ENCODE results near the gene VAV3. TPM values are rescaled to one million over a fixed set of nuclear protein-coding genes. Genes with fewer than 3 reads are reported as not detected.

VAV3 gene
- polyA plus RNA-seq, 3 donors: 2.2 to 10.2 (median 6.6) TPM

DNA sequence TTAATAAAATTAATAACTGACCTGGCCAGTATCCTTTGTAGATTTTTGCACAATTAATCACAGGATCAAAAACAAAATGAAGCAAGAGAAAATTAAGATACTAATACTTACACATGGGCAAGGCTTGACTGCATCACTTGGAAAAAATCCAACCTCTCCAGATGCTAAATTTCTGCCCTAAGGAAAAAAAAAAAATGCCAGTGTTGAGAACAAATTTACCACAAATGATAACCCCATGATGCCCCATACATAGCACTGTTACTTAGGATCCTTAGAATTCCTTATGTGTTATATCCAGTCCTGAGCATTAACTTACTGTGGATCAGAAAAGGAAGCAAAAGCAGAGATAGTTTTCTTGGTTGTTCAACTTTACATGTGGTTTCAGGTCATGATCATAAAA, 347.5 kb downstream of the VAV3 start:
- no peak overlapping the region for H3K27ac ChIP-seq (ENCODE audit: low read depth, low read length)

DNA sequence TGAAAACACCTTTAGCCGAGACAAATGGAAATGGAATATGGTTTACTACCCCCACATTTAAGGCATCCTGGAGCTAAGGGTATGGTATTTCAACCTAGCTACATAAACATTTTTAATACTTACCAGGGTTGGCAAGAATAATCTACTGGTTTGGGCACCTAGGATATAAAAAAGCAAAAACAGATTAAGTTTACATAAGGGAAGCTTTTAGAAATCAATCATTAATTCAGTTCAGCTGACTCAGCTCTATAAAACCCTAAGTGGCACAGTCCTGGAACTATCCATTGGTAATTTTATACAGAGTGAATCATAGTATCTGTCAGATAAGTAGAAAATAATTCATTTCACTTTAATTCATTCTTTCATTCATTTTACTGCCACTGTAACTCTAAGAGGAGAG, 355.2 kb downstream of the VAV3 start:
- 82 to 88% (median 87%) methylated on average over 1 of the region's 1 CpG for WGBS, 3 donors
- no peak overlapping the region for H3K27ac ChIP-seq (ENCODE audit: low read depth, low read length)

DNA sequence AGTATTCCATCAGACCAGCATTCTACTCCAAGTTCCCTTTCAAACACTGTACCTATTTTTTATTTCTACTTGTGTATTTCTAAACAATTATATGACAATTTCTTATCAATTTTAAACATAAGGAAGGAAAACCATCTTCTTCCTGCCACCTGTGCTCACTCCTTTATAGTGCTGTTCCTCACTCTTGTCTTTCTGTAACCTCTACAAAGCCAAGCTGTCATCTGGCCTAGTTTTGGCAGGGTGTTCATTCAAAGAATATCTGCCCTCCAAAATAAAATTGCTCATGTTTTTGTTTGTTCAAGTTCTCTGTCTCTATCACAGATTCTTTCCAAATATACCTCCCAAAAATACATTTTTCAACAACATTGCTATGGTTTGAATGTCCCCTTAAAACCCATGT, 360.2 kb downstream of the VAV3 start:
- H3K27ac ChIP-seq (ENCODE audit: low read depth, low read length): no peak overlapping the region

DNA sequence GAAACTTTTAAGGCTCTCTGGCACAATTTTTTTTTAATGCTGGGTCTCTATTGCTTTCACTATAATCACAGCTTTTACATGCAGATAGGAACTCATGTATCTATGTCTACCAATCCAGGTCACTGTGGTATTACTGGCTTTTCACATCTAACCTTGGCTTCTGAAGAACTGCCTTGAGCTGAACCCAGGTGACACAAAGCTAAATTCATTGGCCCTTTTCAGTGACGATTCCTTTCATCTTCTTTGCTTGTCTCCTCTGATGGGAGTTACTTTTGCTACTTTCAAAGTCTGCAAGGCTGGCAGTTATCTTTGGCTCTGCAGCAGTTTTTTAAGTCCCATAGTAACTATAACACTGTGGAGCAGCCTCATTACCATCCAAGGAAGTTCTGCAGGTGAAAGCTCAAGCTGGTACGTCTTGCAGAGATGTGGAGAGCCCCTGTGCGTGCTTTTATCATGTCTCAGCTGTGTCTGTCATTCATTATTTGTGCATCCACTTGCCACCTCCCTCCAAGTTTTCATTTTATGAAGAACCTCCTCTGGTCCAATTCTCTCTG, 364.3 kb downstream of the VAV3 start:
- H3K27ac ChIP-seq (ENCODE audit: low read depth, low read length): no peak overlapping the region
- 55 to 79% (median 71%) methylated on average over 3 of the region's 3 CpGs for WGBS, 3 donors

DNA sequence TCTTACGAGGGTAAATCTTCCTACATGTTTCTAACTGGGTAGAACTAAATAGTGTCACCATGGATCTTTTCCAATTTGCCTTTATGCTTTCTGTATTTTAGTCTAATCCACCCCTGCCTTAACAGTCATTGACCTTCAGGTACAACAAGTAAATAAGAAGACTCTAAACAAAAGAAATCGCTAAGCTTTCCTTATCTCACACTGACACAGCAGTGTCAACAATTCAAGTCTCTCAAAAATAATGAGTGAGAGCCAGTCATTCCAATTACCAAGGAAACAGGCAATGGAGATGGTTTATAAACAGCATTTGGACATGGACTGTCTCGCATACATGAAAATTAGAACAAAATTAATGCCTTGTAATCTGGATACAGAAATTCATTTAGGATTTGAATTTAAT, 365.8 kb downstream of the VAV3 start:
- WGBS, 3 donors: 56 to 80% (median 79%) methylated on average over 3 of the region's 3 CpGs
- no peak overlapping the region for H3K27ac ChIP-seq (ENCODE audit: low read depth, low read length)

DNA sequence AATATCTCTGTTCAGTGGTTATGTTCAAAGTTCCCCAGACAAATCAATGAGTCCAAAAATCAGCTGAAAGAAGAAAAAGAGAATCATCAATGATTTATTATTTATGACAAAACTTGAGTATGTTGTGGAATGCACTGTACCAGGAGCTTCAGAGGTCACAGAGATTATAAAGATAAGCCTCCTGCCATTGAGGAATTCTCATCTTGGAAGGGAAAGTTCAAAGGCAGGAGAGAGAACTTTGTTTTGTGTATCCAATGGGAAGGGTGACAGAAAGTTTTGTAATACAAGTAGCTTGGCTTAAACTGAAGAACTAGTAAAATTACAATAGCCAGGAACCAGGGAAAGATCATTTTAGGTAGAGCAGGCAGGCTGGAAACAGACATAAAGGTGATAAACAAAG, 367.7 kb downstream of the VAV3 start:
- H3K27ac ChIP-seq (ENCODE audit: low read depth, low read length): no peak overlapping the region

DNA sequence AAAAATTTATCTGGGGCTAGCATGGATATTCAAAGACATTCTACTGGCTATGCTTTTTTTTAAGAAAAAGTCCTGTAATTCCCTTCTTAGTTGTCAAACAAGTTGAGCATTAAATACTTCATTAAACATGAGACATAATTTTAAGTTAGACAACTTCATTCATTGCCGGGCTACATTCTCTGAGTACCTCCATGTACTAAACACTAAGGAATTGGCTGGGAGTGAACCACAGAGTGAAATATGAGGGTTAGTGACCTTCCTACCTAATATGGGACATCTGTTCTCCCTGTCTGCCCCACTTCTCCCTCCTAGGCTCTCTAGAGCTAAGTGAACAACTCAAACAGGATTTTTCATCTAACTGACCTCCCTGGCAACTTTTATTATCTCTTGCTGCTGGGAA, 370.4 kb downstream of the VAV3 start:
- 86 to 97% (median 86%) methylated on average over 1 of the region's 1 CpG for WGBS, 3 donors

DNA sequence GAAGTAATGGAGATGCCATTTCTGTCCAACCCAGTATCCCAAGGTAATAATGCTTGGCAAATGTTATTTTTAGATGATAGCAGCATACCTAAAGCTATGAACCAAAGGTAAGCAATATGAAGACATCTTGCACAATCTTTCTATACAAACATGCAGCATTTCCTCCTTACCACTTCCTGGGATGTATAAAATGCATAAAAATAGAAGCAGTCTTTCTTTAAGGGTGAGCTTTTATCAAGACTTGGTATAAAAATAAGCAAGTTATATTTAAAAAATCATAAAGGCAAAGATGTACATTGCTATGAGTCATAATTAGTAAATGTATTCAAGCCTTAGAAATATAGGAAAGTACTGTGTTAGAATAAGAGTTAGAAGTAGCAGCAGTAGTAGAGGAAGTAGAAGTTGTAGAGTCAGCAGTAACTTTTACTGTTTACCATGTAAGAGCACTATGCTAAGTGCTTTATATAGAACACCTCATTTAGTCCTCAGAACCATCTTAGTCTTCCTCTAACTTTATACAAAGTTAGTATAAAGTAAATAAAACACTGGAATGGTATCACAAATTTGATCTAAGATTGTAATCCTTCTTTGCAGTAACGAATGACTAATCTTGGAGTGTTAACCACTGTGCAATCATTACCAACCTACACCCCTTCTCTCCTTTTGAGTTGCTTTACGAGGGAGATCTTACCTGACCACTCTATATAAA, 371.3 kb downstream of the VAV3 start:
- no peak overlapping the region for H3K27ac ChIP-seq (ENCODE audit: low read depth, low read length)
- 44 to 79% (median 74%) methylated on average over 2 of the region's 2 CpGs for WGBS, 3 donors

More for the DNA sequence above, 370.4 kb downstream of the VAV3 start:
- H3K27ac ChIP-seq (ENCODE audit: low read depth, low read length): no peak overlapping the region

DNA sequence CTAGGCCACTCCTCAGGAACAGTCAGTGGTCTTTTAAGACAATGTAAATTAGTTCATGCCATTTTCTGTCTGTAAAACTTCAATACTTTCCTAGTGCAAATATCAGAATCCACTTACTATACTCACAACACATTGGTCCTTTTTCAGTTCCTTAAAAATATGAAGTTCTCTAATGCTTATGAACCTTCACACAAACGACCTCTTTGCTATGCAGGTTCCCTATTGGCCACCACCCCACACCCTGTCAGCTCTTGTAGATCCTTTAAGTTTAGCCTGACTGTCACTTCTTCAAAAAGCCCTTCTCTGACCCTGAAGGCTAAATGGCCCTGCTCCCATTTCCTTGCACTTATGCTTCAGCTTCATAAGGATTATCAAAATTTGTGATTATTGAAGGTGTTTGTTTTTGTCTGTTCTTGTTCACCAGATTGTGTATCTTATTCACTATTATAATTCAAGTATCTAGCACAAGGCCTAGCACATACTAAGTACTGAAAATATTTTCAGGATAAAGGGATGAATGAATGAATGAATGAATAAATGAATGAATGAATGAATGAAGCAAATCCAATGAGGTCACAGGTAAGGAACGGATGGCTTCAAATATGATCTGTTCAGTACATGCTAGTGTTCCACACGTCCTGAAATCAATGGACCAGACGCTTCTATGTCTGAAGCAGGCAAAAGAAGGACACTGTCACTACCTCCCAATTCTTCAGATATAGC, 373.9 kb downstream of the VAV3 start:
- no peak overlapping the region for H3K27ac ChIP-seq (ENCODE audit: low read depth, low read length)
- 73 to 84% (median 75%) methylated on average over 4 of the region's 4 CpGs for WGBS, 3 donors

DNA sequence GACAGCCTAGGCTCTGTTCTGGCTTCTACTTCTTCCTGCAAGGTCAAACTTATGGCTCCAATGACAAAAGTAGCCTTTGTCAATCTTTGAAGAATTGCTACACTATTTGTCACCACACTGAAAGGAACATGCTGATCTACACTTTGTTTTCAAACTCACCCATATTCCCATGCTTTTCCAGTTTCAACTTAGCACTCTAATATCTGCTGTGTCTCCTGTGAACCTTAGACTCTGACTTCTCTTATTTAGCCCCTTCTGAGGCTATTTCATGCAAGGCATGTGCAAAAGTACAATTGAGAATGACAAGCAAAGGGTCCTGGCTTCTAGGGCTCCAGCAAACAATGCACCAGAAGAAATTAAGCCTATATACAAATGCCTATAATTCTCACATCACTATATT, 374.9 kb downstream of the VAV3 start:
- no peak overlapping the region for H3K27ac ChIP-seq (ENCODE audit: low read depth, low read length)

DNA sequence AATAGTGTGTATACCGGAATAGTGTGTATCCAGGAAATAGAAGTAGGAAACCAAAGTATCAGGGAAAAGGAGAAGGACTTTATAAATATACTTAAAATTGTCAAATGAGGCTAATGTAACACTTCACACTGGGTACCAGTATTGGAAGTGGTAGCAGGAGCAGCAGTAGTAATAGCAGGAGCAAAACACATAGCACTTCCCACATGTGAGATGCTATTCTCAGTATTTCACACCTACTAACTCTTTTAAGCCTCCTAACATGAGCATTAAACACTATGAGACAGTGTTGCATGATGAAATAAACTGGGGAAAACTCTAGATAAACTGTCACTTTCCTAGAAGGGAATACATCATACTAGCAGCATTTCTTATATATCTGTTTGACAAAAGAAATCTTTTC, 376.7 kb downstream of the VAV3 start:
- H3K27ac ChIP-seq (ENCODE audit: low read depth, low read length): no peak overlapping the region
- WGBS, 3 donors: 87 to 96% (median 95%) methylated on average over 1 of the region's 1 CpG

DNA sequence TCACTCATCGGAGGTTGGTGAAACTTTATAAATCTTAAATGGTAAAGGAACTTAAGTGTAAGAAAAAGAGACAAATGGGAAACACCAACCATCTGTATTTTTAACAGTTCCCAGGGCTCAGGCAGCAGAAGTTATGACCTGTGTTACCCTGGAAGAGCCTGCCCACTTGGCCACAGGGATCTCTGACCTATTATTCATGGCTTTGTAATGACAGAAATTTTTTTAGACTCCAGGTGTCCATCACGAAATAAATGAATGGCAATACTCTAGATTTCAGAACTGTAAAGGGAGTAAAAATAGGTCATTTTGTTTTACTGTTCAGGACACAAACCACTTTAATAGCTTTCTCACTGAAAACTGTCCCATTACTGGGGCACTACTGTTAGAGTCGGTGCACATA, 389.8 kb downstream of the VAV3 start:
- 87 to 91% (median 89%) methylated on average over 3 of the region's 3 CpGs for WGBS, 3 donors
- no peak overlapping the region for H3K27ac ChIP-seq (ENCODE audit: low read depth, low read length)

DNA sequence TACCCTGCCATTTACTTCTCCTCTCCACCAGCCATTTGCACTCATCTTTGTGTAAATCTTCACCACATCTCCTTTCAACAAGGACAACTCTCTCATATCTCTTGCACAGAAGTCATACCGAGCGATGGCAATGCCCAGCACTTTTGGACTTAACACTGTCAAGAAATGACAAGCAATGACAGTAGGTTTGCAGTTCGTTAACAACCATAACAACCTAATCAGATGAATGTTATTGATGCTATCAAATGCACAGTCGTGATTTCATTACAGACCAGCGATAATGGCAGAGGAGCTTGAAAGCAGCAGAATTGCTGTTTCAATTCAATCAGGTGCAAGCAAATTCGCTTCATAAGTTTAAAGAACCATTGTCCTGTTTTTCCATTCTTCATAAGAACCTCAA, 390.9 kb downstream of the VAV3 start:
- 80 to 97% (median 96%) methylated on average over 6 of the region's 6 CpGs for WGBS, 3 donors
- H3K27ac ChIP-seq (ENCODE audit: low read depth, low read length): no peak overlapping the region

DNA sequence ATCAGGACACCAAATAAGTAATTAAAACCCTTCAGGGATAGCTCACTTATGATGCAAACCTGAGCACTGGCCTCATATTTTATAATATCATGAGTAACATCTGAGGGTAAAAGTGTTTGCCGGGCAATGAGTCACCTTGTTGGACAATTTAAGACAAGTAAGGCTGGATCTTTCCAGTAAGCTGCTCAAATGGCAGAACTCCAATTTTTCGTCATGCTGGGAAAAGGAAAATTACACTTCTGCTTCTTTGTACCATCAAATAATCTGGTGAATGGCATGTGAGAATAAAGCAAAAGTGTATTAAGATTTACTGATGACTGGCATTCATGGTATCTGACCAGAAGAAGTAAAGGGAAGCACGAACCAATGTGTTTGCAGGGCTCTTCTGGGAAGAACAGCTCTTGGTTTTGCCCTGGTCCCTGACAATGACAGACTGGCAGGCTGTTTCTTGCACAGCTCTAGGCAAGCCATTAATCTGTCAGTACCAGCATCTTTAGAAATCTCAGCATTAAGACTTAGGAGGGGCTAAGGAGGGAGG, 392.2 kb downstream of the VAV3 start:
- H3K27ac ChIP-seq (ENCODE audit: low read depth, low read length): no peak overlapping the region
- WGBS, 3 donors: 58 to 65% (median 61%) methylated on average over 3 of the region's 3 CpGs

DNA sequence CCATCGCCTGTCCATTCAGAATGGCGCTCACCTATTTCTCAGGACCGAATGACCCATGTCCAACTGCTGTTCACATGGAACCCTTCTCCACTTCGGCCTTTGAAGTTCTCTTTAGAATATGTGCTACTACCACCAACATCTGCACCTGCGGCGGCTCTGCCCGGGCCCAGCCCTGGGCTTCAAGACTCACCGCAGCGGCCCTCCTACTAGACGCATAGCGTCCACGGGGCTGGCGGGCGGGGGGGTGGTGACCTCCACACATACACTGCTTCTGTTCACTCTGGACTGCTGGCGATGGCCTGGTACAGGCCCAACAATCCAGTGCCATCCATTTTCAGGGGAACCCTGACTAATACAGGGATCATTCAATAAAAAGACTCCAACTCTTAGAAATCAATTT, 394.2 kb downstream of the VAV3 start:
- 87 to 99% (median 99%) methylated on average over 15 of the region's 15 CpGs for WGBS, 3 donors

DNA sequence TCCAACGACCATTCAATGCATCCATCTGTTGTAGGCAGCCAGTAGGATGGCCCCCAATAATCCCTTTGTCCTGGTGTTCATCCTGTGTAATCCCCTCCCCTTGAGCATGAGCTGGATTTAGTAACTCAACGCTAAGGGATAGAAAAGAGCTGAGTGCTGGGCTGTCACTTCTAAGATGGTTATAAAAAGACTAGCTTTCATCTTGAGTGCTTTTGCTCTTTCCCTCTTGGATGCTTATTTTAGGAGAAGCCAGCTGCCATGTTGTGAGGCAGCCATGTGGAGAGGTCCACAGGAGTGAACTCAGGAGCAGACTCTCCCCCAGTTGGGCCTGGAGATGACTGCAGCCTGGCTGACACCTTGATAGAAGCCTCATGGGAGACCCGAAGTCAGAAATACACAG, 401.5 kb downstream of the VAV3 start:
- H3K27ac ChIP-seq (ENCODE audit: low read depth, low read length): no peak overlapping the region
- WGBS, 3 donors: 63 to 79% (median 73%) methylated on average over 3 of the region's 3 CpGs

More for the DNA sequence above, 394.2 kb downstream of the VAV3 start:
- no peak overlapping the region for H3K27ac ChIP-seq (ENCODE audit: low read depth, low read length)

DNA sequence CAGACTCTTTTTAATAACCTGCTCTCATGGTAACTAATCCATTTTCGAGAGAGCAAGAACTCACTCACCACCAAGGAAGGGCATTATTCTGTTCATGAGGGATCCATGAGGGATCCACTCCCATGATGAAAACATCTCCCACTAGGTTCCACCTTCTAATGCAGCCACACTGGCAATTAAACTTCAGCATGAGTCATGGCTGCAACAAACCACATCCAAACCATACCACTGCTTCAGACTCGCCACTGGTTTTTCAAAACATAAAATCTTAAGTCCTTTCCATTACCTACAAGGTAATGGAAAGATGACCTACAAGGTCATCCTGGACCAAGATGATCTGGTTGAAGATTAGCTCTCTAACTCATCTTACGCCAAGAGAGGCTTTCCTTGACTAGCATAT, 405.1 kb downstream of the VAV3 start:
- WGBS, 3 donors: 73 to 93% (median 91%) methylated on average over 3 of the region's 3 CpGs
- H3K27ac ChIP-seq (ENCODE audit: low read depth, low read length): no peak overlapping the region

DNA sequence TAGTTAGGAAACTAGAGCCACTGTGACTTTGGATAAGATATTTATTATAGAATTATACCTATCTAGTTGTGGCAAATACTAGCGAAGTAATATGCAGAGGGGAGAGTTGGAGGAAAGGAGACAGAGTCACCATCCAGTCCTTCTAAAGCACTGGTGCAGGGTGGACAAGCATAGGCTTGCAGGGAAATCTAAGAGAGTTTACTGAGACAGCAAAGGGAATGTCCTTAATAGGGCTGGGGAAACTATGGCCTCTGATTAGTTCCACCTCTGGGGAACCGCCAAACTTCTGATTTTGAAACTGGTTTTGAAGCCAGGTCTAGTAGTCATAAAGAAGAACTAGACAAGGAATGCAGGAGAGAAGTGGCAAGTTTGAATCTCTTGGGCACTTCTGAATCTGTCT, 407.9 kb downstream of the VAV3 start:
- no peak overlapping the region for H3K27ac ChIP-seq (ENCODE audit: low read depth, low read length)
- WGBS, 3 donors: 71 to 90% (median 89%) methylated on average over 2 of the region's 2 CpGs

DNA sequence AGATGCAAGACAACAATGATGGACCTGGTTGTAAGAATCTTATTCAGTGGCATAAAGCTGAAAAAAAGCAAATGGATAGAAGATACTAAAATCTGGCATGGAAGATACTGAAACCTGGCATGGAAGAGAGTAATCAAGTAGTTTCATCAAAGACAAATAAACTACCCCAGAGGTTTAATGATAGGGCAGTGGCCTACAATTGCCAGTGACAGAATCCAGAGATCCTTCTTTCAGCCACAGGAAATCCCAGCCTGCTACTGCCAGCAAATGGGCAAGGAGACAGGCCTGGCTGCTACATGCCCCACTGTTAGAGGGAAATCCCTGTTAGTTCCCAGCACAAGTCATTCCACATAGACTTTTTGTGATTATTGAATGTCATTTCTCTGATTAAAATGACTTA, 409.4 kb downstream of the VAV3 start:
- no peak overlapping the region for H3K27ac ChIP-seq (ENCODE audit: low read depth, low read length)

DNA sequence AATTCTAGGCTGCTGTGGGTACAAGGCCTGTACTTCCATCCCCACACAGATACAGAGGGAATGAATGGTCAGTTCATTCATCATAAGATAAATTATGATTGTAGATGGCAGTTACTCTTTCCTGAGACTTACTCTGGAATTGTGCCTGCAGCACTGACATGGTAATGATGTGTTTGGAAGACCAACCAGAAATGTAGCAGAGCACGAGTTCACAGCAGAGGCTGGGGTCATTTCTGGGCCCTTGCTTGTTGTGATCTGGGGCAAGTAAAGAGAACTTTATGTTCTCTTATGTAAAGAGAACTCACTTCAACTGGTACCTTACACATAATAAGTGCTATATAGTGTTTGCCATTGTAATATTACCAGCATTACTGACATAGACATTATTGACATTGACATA, 412.2 kb downstream of the VAV3 start:
- H3K27ac ChIP-seq (ENCODE audit: low read depth, low read length): no peak overlapping the region
- 44 to 75% (median 65%) methylated on average over 1 of the region's 1 CpG for WGBS, 3 donors

All from adipose tissue (tissue), 3 donors.